ENCODE results near the gene CRIM1. TPM values are rescaled to one million over a fixed set of nuclear protein-coding genes. Genes with fewer than 3 reads are reported as not detected.

The CRIM1 gene
- polyA plus RNA-seq, 6 donors from 2014 or later: 1.1 to 5.3 (median 2.7) TPM

DNA sequence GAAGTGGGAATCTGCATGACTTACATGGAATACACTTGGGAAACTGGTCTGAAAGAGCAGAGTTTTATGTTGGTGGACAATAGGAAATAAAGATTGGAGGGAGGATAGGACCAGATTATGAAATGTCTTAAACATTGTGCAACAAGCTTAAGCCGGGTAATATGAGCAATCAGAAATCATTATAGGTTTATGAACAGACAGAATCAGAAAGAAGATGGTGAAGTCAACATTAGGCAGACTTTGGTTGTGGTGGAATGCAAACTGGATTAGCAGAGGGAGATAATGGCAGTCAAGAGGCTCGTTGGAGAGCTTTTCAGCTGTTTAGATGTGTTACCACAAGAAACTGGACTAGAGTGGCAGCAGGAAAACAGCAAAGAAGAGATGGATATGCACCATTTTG is 43.5 kb downstream of the CRIM1 start:
- H3K27ac Mint-ChIP-seq: no peak overlapping the region
- ATAC-seq (ENCODE audit: low read depth in 2 of 2): no peak
- H3K4me3 Mint-ChIP-seq: no peak overlapping the region
- no peaks in the 10 kb centered on the region for H3K27me3 Mint-ChIP-seq
- peaks cover 0 to 5% of the 10 kb centered on the region in 2 donors for H3K36me3 Mint-ChIP-seq
- DNase-seq: no peak
- no peaks in the 10 kb centered on the region for H3K9me3 Mint-ChIP-seq
- H3K4me1 Mint-ChIP-seq: no peaks in the 10 kb centered on the region

DNA sequence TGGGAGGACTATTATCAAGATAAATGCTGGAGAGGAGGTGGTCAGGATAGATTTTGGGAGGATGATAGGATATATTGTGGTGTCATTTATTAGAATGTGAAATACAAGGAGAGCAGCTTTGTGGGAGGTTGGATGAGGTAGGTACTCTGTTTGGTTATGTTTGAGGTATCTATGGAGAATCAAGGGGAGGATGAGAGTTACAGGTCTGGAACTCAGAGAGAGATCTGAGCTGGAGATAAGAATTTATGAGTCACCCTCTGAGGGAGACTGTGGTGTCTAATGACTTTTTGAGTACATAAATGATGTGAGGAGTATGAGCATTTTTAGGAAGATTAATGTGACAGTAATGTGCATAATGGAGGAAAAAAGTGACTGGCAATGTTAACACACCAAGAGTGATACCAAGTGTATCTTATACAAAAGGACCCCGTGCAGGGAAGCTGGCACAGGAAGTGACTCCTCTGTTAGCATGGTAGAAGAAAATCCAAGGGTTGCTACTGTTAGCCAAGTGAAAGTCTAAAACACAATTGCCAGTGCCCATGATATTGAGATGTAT is 48.2 kb downstream of the CRIM1 start:
- Mint-ChIP-seq H3K36me3 (no peaks in the 10 kb centered on the region), H3K4me3 (no peak overlapping the region), H3K9me3 (no peaks in the 10 kb centered on the region), H3K27ac (no peak overlapping the region), H3K4me1 (peaks cover 0 to 4% (median 3%) of the 10 kb centered on the region in 3 donors), H3K27me3 (no peaks in the 10 kb centered on the region)
- ATAC-seq (ENCODE audit: low read depth in 2 of 2): no peak
- DNase-seq: no peak

- Mint-ChIP-seq H3K27me3 (no peaks in the 10 kb centered on the region), H3K27ac (peak overlapping the region in 2 of 6 donors; percentile 24 to 65), H3K4me3 (peak overlapping the region in 3 of 8 donors; percentile 20 to 72 (median 21))
These were observed 48.7 kb downstream of the CRIM1 start for GRCh38 chr2:36404318-36404717.

DNA sequence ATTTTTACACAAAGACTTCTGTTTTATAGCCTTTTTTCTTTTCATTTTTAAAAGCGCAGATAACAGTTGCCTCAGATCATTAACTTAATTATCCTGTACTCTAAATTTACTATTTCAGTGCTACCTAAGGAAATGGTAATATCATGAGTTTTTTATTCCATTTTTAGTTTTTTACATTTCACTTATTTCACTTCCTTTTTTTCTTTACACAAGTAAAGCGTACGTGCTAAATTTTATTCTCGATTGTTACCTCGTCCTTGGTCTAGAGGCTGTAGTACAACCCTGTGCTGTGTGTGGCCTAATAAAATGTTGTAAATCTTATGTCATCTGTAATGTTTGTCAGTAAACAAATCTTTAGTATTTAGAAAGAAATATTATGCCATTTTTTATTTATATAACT is 49.2 kb downstream of the CRIM1 start:
- H3K4me1 Mint-ChIP-seq: peaks cover 0 to 4% (median 3%) of the 10 kb centered on the region in 3 donors
- no peaks in the 10 kb centered on the region for H3K9me3 Mint-ChIP-seq
- DNase-seq (peak; percentile 21), ATAC-seq (ENCODE audit: low read depth in 2 of 2) (peak; percentile 68 to 77)
- H3K27ac Mint-ChIP-seq: peak overlapping the region in 3 of 6 donors; percentile 4 to 65 (median 24)
- H3K36me3 Mint-ChIP-seq: no peaks in the 10 kb centered on the region
- H3K4me3 Mint-ChIP-seq: peak overlapping the region in 4 of 8 donors; percentile 20 to 72 (median 32)
- H3K27me3 Mint-ChIP-seq: no peaks in the 10 kb centered on the region

More at GRCh38 chr2:36404318-36404717, 48.7 kb downstream of the CRIM1 start:
- ATAC-seq (ENCODE audit: low read depth in 2 of 2) (no peak), DNase-seq (no peak)
- Mint-ChIP-seq H3K9me3 (no peaks in the 10 kb centered on the region), H3K36me3 (no peaks in the 10 kb centered on the region), H3K4me1 (peaks cover 0 to 4% (median 3%) of the 10 kb centered on the region in 3 donors)

DNA sequence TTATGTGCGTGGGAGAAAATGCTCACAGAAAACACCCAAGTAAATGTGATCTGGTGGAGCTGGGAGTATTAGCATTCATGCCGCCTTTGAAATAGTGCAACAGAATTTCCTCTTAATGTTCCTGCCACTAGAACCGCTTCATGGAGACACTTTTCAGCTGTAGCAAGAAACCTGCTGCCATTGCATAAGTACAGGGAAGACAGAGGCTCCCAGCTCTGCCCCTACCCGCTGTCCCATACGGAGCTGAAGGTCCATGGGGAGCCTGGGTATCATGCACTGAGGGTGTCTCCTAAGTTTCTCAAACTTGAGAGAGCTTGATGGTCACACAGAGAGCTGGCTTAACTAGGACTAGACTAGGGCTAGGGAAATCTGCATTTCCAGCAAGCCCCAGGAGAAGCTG is 49.6 kb downstream of the CRIM1 start:
- peaks cover 0 to 4% (median 3%) of the 10 kb centered on the region in 3 donors for H3K4me1 Mint-ChIP-seq
- no peak overlapping the region for H3K27ac Mint-ChIP-seq
- H3K36me3 Mint-ChIP-seq: no peaks in the 10 kb centered on the region
- DNase-seq (no peak), ATAC-seq (ENCODE audit: low read depth in 2 of 2) (peak in 1 of 2 donors; percentile 14)
- peak overlapping the region in 3 of 8 donors; percentile 33 to 45 (median 41) for H3K4me3 Mint-ChIP-seq
- H3K9me3 Mint-ChIP-seq: no peaks in the 10 kb centered on the region
- no peaks in the 10 kb centered on the region for H3K27me3 Mint-ChIP-seq

DNA sequence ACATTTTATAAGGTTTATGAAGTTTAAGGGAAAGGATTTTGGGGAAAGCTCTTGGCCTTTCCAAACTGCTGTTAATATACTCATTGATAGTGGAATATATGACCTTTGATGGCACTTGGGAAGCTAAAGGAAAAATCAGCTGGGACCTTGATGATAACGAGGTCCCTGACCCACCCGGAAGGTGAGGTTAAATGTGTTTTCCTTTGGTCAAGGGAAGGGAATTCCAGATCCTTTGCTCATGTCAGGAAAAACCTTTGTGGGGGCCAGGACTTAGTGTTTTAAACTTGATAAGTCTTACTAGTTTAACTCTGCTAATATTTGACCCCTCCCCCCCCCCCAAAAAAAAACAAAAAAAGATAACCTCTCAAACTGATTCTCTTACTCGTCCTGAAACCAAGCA is 50.7 kb downstream of the CRIM1 start:
- no peak overlapping the region for H3K27ac Mint-ChIP-seq
- peaks cover 0 to 4% (median 3%) of the 10 kb centered on the region in 3 donors for H3K4me1 Mint-ChIP-seq
- DNase-seq (no peak), ATAC-seq (ENCODE audit: low read depth in 2 of 2) (no peak)
- H3K27me3 Mint-ChIP-seq: no peaks in the 10 kb centered on the region
- H3K4me3 Mint-ChIP-seq: no peak overlapping the region
- H3K36me3 Mint-ChIP-seq: no peaks in the 10 kb centered on the region
- H3K9me3 Mint-ChIP-seq: no peaks in the 10 kb centered on the region

DNA sequence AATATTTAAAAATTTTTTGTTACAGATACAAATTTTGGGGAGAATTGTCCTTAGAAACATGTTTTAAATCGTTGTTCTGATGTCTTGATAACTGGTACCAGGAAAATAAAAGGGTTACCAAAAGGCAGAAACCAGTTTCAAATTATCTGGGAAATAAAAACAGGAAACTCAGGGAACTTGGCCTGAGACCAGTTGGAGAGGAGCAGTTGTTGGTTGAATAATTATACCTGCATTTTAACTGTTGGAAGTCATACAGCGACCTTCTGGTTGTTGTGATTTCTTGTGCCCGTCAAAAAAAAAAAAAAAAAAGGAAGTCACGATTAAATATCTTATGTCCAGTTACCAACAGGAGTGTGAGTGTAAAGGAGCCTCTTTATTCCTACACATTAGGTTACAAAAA is 51.8 kb downstream of the CRIM1 start:
- Mint-ChIP-seq H3K36me3 (no peaks in the 10 kb centered on the region), H3K27ac (no peak overlapping the region), H3K4me1 (peaks cover 0 to 4% (median 3%) of the 10 kb centered on the region in 3 donors), H3K27me3 (no peaks in the 10 kb centered on the region), H3K9me3 (no peaks in the 10 kb centered on the region), H3K4me3 (no peak overlapping the region)
- ATAC-seq (ENCODE audit: low read depth in 2 of 2): no peak
- no peak for DNase-seq

- Mint-ChIP-seq H3K27ac (no peak overlapping the region), H3K4me3 (peak overlapping the region in 1 of 8 donors; percentile 25), H3K27me3 (no peaks in the 10 kb centered on the region), H3K9me3 (no peaks in the 10 kb centered on the region), H3K36me3 (no peaks in the 10 kb centered on the region), H3K4me1 (peaks cover 0 to 4% (median 3%) of the 10 kb centered on the region in 3 donors)
- DNase-seq (no peak), ATAC-seq (ENCODE audit: low read depth in 2 of 2) (no peak)
These were observed 52.7 kb downstream of the CRIM1 start for GRCh38 chr2:36408198-36408703.

DNA sequence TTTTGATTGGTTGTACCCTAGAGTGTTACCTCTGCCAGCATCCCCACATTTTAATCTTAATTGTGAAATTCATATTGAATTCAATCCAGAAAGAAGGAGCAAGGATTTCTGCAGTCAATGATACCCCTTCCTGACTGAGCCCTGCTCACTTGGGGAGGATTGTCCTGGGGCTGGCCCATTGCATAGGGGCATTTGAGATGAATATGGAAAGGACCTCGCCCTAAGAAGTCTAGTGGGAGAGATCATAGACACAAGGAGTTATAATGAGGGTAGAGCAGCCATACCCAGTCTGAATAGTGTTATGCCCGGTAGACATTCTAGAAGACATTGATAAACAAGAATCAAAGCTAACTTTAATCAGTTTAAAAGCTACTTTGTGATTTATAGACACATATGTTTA is 53.8 kb downstream of the CRIM1 start:
- no peak overlapping the region for H3K27ac Mint-ChIP-seq
- no peak for DNase-seq
- no peak for ATAC-seq (ENCODE audit: low read depth in 2 of 2)
- no peaks in the 10 kb centered on the region for H3K9me3 Mint-ChIP-seq
- no peaks in the 10 kb centered on the region for H3K36me3 Mint-ChIP-seq
- peaks cover 0 to 5% (median 3%) of the 10 kb centered on the region in 3 donors for H3K4me1 Mint-ChIP-seq
- no peak overlapping the region for H3K4me3 Mint-ChIP-seq
- H3K27me3 Mint-ChIP-seq: no peaks in the 10 kb centered on the region

- no peak overlapping the region for H3K27ac Mint-ChIP-seq
- H3K4me3 Mint-ChIP-seq: no peak overlapping the region
- no peaks in the 10 kb centered on the region for H3K27me3 Mint-ChIP-seq
- ATAC-seq (ENCODE audit: low read depth in 2 of 2) (no peak), DNase-seq (no peak)
- no peaks in the 10 kb centered on the region for H3K9me3 Mint-ChIP-seq
- H3K36me3 Mint-ChIP-seq: no peaks in the 10 kb centered on the region
- peaks cover 5 to 10% (median 8%) of the 10 kb centered on the region in 3 donors for H3K4me1 Mint-ChIP-seq
These were observed 54.4 kb downstream of the CRIM1 start for GRCh38 chr2:36409935-36410334.

GRCh38 chr2:36410681-36411080 is 55.1 kb downstream of the CRIM1 start:
- Mint-ChIP-seq H3K27me3 (no peaks in the 10 kb centered on the region), H3K9me3 (no peaks in the 10 kb centered on the region), H3K36me3 (no peaks in the 10 kb centered on the region), H3K4me1 (peaks cover 5 to 8% (median 6%) of the 10 kb centered on the region in 3 donors), H3K27ac (no peak overlapping the region), H3K4me3 (peak overlapping the region in 1 of 8 donors; percentile 47)
- no peak for DNase-seq
- ATAC-seq (ENCODE audit: low read depth in 2 of 2): no peak

DNA sequence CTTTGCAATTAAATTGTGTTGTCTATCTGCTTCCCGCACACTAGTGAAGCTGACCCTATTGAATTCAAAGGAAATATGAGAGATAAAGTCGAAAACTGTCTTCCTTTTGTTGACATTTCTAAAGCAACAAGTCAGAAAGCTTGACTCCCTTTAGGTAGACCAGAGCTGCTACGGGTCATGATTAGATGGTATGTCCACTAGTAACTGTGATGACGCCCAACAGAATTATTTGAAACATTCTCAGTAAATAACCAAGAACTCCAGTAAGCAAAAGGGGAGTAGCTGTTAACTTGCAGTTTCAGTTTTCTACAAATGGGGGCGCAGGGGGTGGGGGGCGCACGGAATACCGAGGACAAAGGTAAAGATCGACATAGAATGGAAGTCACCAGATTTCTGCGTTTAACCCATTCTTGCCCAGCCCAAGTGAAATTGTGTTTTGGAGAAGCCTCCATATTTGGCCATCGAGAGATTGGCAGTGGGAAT is 56.4 kb downstream of the CRIM1 start:
- DNase-seq (no peak), ATAC-seq (ENCODE audit: low read depth in 2 of 2) (no peak)
- Mint-ChIP-seq H3K36me3 (no peaks in the 10 kb centered on the region), H3K27me3 (no peaks in the 10 kb centered on the region), H3K4me3 (no peak overlapping the region), H3K4me1 (peaks cover 6 to 8% (median 8%) of the 10 kb centered on the region in 3 donors), H3K27ac (no peak overlapping the region), H3K9me3 (no peaks in the 10 kb centered on the region)

DNA sequence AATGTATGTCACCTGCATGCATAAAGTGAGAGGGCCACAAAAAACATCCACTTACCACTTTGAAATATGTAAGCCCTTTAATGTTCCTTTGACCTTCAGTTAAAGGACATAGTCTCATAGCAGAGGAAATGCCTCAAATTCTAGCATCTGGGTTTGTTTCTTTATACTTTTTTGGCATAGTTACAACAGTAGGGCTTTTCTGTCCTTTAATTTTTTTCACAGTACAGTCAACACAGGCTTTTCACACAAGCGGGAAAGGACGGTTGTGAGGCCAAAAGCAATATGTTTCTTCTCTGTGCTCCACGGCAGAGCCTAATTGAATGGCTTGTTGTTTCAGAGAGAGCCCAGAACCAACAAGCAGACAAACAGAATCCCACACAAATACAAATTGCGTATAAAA is 57.6 kb downstream of the CRIM1 start:
- ATAC-seq (ENCODE audit: low read depth in 2 of 2): no peak
- Mint-ChIP-seq H3K4me1 (peaks cover 14 to 20% (median 16%) of the 10 kb centered on the region in 3 donors), H3K9me3 (no peaks in the 10 kb centered on the region), H3K36me3 (no peaks in the 10 kb centered on the region), H3K4me3 (no peak overlapping the region), H3K27me3 (no peaks in the 10 kb centered on the region), H3K27ac (no peak overlapping the region)
- no peak for DNase-seq

- Mint-ChIP-seq H3K27me3 (no peaks in the 10 kb centered on the region), H3K4me1 (peaks cover 17 to 20% (median 17%) of the 10 kb centered on the region in 3 donors), H3K9me3 (no peaks in the 10 kb centered on the region), H3K36me3 (no peaks in the 10 kb centered on the region), H3K27ac (peak overlapping the region in 1 of 6 donors; percentile 2), H3K4me3 (no peak overlapping the region)
- ATAC-seq (ENCODE audit: low read depth in 2 of 2): no peak
- DNase-seq: no peak
These were observed 58.7 kb downstream of the CRIM1 start for GRCh38 chr2:36414307-36414706.

Data from naive B cell (primary cell).